ENCODE data around the gene RAB37. TPM values are rescaled to one million over a fixed set of nuclear protein-coding genes. Genes with fewer than 3 reads are reported as not detected.

Gene RAB37
- total RNA-seq, 1 experiment from 2014 or later, result 8.9 TPM

GRCh38 chr17:74768763-74769114, 31.7 kb downstream of the RAB37 start (continued):
- TF ChIP-seq CBFB (CRISPR knock-in tag; IDR thresholded peaks at IDR 0.05; ENCODE audit: low read depth), result no peak

GRCh38 chr17:74769266-74769855, 32.3 kb downstream of the RAB37 start:
- ChIA-PET POLR2A (no interaction called here), CTCF (interaction anchor here (0.5 to 12.0 kb wide), 8 partner anchors 10 to 111 kb away, joined by 3 to 262 read pairs (median 6); partner anchors contain the start of gene RAB37)
- Mint-ChIP-seq H3K4me3 (no peak overlapping the region), H3K27me3 (ENCODE audit: low read depth) (no peaks in the 10 kb centered on the region), H3K9me3 (no peaks in the 10 kb centered on the region), H3K36me3 (peaks cover 40% of the 10 kb centered on the region), H3K27ac (no peak overlapping the region), H3K4me1 (peaks cover 8% of the 10 kb centered on the region)
- DNase-seq (ENCODE audit: low spot score), result no peak
- no peak for ATAC-seq
- TF ChIP-seq CDX4 (CRISPR knock-in tag; IDR thresholded peaks at IDR 0.05; ENCODE audit: borderline replicate concordance) (no peak), ATF6 (CRISPR knock-in tag; IDR thresholded peaks at IDR 0.05) (no peak), ZNF121 (CRISPR knock-in tag; IDR thresholded peaks at IDR 0.05) (no peak), PREB (CRISPR knock-in tag; IDR thresholded peaks at IDR 0.05; ENCODE audit: borderline replicate concordance) (0 out of 2 replicates have a peak, but pooled peaks have one; percentile 23), CREM (CRISPR knock-in tag; IDR thresholded peaks at IDR 0.05) (no peak), JUN (CRISPR knock-in tag; IDR thresholded peaks at IDR 0.05) (no peak)

GRCh38 chr17:74769856-74770497, 32.9 kb downstream of the RAB37 start:
- peaks cover 8% of the 10 kb centered on the region for H3K4me1 Mint-ChIP-seq
- POLR2A ChIA-PET, result interaction anchor here (1.1 to 1.6 kb wide), 2 partner anchors 24 to 33 kb away, joined by 7 to 11 read pairs; partner anchors contain the start of gene RAB37
- DNase-seq (ENCODE audit: low spot score), result no peak
- no peaks in the 10 kb centered on the region for H3K27me3 Mint-ChIP-seq (ENCODE audit: low read depth)
- no peak for TF ChIP-seq KAT7 (CRISPR knock-in tag; IDR thresholded peaks at IDR 0.05; ENCODE audit: borderline replicate concordance)
- TF ChIP-seq ZMAT4 (CRISPR knock-in tag; IDR thresholded peaks at IDR 0.05), result no peak
- TF ChIP-seq SMAD3 (CRISPR knock-in tag; IDR thresholded peaks at IDR 0.05; ENCODE audit: borderline replicate concordance), result no peak
- TF ChIP-seq TEAD4 (CRISPR knock-in tag; IDR thresholded peaks at IDR 0.05), result no peak
- TF ChIP-seq CREB1 (CRISPR knock-in tag; IDR thresholded peaks at IDR 0.05), result no peak
- no peak for TF ChIP-seq SOX15 (CRISPR knock-in tag; IDR thresholded peaks at IDR 0.05)
- no peak for TF ChIP-seq MLX (CRISPR knock-in tag; IDR thresholded peaks at IDR 0.05)
- TF ChIP-seq CREM (CRISPR knock-in tag; IDR thresholded peaks at IDR 0.05), result no peak
- CTCF ChIA-PET, result interaction anchor here (1.0 to 12.0 kb wide), 15 partner anchors 11 to 203 kb away, joined by 3 to 262 read pairs (median 7); partner anchors contain the start of genes CD300H and RAB37
- no peak overlapping the region for H3K4me3 Mint-ChIP-seq
- ATAC-seq, result no peak
- peaks cover 40% of the 10 kb centered on the region for H3K36me3 Mint-ChIP-seq
- no peaks in the 10 kb centered on the region for H3K9me3 Mint-ChIP-seq
- H3K27ac Mint-ChIP-seq, result no peak overlapping the region; the same call in none of the 2 replicates

Measured in WTC11 (cell line).